ENCODE measurements around the gene RXRB.

RXRB gene

GRCh38 chr6:33175436-33176069 lies 24.9 kb downstream of the RXRB start:
- no peak for DNase-seq (ENCODE audit: low spot score)

GRCh38 chr6:33174784-33175183 lies 25.7 kb downstream of the RXRB start:
- no peak for DNase-seq (ENCODE audit: low spot score)

DNA sequence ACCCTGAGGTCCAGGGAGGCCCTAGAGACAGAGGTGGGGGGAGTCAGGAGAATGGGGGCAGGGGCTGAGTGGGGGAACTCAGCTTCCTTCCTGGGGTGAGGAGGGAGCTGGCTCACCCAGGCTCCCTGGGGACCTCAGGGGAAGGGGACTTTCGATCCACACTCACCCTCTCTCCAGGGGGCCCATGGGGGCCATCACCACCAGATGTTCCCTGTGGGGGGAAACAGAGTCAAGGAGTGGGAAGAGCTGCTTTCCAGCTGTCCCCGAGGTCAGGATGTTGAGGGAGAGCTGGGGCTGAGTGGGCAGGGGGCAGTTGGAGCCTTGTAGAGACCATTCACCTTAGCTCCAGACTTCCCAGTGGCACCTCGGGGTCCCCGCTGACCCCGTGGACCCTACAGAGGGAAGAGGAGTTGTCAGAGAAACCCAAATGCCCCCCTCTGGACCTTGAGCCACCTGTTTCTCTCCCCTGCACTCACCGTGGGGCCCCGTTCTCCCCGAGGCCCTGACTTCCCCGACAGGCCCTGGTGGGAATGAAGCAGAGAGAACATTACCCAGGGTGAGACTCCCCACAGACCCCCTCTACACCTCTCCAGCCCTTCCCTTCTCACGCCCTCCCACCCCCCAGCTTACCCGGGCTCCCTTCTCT lies 26.8 kb downstream of the RXRB start:
- DNase-seq (ENCODE audit: low spot score): no peak

GRCh38 chr6:33172688-33173534 lies 27.6 kb downstream of the RXRB start:
- peak; percentile 21 for DNase-seq (ENCODE audit: low spot score)

- DNase-seq (ENCODE audit: low spot score): no peak
Observed at GRCh38 chr6:33171880-33172687, 28.4 kb downstream of the RXRB start.

GRCh38 chr6:33171016-33171879 lies 29.2 kb downstream of the RXRB start:
- DNase-seq (ENCODE audit: low spot score): no peak

DNA sequence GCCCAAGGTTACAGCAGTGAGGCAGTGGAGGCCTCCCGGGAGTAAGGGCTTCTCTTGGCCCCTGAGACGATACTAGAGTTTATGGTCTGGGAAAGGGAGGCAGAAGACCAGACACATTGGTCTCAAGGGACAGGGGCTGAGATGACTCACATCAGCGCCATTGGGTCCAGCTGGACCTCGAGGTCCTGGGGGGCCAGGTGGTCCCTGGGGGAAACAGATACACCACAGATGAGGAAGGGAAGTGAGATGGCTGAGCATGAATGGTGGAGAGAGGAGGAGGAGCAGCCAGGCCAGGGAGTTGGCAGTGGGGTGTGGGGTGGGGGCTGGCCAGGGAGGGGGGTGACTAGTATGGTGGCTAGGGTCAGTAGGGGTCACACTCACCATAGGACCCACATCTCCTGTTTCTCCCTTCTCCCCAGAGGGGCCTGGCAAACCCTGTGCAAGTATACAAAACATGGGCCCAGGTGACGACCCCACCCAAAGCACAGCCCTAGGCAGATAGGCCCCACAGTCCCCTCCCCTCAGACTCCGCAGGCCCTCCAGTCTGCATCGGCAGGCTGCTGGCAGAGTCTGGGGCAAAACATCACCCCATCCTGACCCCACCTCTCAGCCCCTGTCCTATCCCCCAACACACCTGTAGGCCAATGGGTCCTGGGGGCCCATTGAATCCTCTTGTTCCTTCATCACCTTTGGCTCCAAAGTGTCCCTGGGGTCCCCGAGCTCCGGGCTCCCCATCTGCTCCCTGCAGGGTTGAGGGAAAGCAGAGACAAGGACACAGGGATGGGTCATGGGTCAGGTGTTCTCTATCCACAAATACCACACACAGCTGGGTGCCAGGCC lies 30.1 kb downstream of the RXRB start:
- DNase-seq (ENCODE audit: low spot score): no peak

- no peak for DNase-seq (ENCODE audit: low spot score)
Observed at GRCh38 chr6:33169291-33170175, 30.9 kb downstream of the RXRB start.

DNA sequence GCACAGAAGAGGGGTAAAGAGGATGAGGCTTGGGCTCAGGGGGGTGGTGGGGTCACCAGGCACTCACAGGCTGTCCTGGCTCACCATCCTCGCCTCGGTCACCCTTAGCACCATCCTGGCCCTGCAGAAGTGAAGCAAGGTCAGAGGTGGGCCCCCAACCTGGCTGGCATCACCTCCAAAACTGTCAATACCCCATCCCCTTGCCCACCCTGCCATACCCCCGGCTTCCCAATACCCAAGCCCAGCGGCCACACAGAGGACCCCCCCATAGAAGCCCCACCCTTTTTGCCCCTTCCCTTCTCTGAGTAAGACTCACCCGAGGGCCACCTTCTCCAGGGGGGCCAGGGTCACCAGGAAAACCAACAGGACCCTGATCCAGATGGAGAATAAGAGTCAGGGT lies 31.8 kb downstream of the RXRB start:
- no peak for DNase-seq (ENCODE audit: low spot score)

DNA sequence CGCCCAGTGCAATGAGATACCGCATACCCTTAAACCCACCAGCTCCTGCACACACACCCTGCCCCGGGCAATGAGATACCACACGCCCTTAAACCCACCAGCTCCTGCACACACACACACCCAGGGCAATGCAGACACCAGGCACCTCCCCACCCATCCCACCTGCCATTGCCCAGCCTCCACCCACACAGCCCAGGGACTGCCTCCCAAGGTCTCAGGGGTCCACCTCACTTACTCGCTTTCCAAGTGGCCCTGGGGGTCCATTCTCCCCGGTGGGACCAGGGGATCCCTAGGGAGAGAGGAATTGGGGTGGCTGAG lies 32.2 kb downstream of the RXRB start:
- no peak for DNase-seq (ENCODE audit: low spot score)

DNA sequence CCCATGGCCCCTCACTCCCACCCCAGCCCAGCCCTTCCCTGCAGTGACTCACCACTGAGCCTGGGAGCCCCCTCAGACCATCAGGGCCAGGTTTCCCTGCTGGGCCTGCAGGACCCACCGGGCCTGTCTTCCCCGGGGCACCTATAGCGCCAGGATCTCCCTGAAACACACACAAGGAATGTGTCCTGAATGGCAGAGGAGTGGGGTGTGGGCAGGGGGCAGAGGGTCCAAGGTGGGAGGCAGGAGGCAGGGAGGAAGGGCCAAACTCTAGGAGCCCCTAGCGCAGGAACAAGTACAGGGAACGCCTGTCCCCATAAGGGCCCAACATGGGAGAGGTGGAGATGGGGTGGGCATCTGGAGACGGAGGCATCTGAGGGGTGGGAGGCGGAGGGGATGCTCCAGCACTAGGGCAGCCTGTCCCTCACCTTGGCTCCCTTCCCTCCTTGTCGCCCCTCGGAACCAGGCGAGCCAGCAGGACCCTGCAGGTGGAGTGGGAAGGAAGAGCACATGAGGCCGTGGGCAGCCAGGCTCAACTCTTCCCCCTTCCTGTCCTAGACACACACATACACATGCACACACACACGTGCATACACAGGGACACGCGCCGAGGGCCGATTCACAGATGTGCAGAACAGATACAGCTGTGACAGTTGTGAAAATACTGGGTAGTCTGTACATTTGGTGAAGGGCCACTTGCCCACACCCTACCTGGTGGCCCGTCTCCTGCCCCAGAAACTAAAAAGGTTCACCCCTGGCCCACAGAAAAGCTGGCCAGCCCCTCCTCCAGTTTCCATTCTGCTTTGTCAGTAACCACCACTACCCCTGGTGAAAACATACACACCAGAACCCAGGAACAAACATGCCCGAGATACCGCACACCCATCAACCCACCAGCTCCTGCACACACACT lies 32.8 kb downstream of the RXRB start:
- no peak for DNase-seq (ENCODE audit: low spot score)

DNA sequence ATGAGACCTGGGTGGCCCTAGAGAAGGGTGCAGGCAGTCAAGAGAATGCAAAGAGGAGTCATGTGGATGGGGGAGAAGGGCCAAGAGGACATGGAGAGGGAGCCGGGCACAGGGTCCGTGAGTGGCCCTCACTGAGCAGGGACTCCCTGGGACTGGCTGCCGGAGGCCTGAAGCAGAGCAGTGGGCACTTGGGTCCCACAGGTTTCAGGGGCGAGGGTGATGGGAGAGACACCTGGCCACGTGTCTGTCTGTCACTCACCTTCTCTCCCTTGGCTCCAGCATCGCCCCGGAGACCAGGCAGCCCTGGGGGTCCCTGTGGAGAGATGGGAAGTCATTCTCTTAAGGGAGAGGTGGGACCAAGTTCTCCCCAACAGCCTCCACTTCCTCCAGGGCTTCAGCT lies 33.7 kb downstream of the RXRB start:
- no peak for DNase-seq (ENCODE audit: low spot score)

DNA sequence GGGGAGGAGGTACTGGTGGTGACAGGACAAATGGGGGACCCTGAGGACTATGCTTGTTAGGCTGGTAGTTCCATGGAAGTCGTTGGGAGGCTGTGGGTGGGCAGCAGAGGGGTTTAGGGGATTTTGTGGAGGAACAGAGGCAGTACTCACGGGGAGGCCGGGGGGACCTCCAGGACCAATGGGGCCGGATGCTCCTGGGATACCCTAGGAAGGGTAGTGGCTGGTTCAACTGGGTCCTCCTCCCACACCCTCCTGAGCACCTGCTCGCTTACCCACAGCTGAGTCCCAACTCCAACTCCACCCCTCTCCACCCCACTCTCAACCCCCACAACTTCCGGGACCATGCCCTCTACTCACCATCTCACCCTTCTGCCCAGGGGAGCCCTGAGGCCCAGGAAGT lies 34.1 kb downstream of the RXRB start:
- DNase-seq (ENCODE audit: low spot score): no peak

DNA sequence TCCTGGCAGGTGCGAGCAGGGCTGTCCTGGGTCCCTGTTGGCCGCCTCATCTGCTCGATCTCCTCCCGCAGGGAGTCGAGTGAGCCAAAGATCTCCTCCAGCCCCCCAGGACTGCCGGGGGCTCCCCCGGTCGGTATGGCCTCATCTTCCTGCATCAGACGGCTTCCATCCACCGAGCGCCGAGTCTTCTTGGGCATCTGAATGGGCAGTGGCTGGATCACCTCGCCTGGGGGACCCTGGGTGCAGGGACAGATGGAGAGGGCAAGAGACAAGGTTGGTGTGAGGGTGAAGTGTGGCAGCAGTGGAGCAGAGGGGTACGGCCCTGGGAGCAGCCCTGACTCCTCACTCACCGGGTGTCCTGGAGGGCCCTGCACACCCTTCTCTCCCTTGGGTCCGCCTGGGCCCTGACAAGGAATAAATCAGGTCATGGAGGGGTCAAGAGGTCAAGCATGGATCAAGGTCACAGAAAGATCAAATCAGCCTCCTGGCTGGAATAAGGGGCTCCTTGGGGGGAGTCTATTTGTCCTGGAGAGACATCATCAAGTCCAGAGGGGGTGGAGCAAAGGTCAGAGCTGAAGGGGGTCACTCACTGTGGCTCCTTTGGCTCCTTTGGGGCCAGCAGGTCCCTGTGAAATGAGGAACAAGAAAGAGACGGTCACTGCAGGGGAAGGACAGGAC lies 34.7 kb downstream of the RXRB start:
- no peak for DNase-seq (ENCODE audit: low spot score)

- DNase-seq (ENCODE audit: low spot score): no peak
Observed at GRCh38 chr6:33164665-33165373, 35.6 kb downstream of the RXRB start.

- DNase-seq (ENCODE audit: low spot score): no peak
Observed at GRCh38 chr6:33164176-33164575, 36.3 kb downstream of the RXRB start.

DNA sequence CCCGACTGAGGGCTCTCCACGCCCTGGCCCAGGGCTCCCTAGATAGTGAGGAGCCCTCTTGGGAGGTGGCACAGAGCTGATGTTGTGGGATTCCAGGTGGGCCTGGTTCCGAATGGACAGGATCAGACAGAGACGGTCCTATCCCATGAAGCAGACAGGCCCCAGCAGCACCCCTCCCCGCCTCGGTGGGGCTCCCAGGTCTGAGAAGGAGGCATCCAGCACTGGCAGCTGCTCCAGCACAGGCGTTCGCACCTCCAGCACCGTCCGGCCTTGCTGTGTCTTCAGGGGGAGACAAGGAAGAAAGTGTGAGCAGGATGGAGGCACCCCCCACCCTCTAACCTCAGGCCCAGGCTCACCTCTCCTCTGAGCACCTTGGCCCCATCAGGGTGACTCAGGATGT lies 36.9 kb downstream of the RXRB start:
- DNase-seq (ENCODE audit: low spot score): no peak

Data from hematopoietic multipotent progenitor cell treated with erythropoietin and hydrocortisone succinate and interleukin-3 and kit ligand, for 15 days (in vitro differentiated cells).